Amniotic stem cell (primary cell): Measurements from ENCODE around the gene VWA8.
A peak's percentile ranks its signal among the peaks of the same experiment; 100 is the strongest.
"Not testable (repeated sequence)": the region's sequence is repeated elsewhere in the genome, so short reads cannot be mapped to it uniquely, and the experiment has no call there.

ENCODE experiments used
- DNase-seq: peaks from one replicate; lab custom pipeline; 2025; lab: John Stamatoyannopoulos, UW

Gene VWA8

GRCh38 chr13:41557719-41558118 lies 403.2 kb downstream of the VWA8 start:
- DNase-seq: no peak

DNA sequence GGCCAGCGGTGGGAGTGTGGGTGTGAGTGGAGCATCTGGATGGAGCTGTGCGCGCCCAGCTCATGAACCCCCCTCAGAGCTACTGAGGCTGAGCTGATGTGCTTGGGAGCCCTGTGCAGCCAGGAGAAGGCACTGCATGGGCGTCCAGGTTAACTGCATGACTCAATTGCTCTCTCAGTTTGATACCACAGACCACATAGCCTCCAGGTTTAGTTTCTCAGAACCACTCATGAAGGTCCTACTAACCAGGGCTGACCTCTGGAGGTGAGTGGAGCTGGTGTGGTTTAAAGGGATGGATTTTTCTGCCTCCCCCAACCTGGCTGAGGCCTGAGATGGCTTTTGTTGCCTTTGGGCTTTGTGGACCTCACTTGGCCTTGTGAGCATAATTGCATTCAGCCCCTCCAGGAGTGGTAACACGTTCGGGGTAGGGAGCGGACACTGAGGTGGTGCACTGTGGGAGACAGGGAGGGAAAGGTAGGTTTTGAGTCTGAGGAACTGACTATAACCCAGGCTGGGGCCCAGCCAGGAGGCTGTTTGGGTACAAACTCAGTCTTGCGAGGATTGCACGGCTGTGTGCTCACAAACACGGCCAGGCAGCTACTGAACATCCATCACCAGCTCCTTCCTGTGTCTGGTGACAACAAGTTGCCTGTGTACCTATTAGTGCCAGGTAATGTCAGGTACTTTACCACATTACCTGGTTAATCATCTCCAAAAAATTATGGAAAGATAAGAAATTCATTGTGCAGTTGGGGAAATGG lies 406.1 kb downstream of the VWA8 start:
- DNase-seq: no peak

DNA sequence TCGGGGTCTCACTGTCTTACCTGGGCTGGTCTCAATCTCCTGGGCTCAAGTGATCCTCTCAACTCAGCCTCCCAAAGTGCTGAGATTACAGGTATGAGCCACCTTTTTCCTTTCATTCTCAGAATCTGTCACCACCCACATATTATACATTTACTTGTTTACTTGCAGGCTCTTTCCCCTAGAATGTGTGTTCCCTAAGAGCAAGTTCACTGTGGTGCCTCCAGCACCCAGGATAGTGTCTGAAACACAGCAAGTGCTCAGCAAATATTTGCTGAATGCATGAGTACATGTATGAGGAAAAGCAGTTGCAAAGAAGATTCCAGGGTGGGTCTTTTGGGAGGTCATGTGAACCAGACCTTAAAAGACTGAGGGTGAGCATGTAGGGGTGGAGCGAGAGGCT lies 406.7 kb downstream of the VWA8 start:
- DNase-seq: no peak

DNA sequence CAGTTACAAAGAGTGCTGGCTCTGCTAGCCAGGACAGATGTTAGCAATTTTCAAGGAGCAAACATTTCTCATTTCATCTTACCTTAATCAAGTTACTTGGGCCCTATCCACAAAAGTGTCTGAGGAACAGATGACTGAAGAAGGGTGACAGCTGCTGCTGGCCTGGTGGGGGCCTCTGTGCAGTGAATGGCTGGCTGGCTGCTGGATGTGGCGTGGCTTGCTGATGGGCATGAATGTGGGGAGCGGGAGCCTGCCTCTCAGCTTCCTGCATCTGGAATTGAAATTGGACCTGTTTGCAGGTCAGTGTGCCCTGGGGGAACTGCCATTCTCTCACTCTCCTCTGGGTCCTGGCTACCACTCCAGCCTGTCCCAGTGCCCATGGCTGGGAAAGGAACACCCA lies 408.9 kb downstream of the VWA8 start:
- no peak for DNase-seq

DNA sequence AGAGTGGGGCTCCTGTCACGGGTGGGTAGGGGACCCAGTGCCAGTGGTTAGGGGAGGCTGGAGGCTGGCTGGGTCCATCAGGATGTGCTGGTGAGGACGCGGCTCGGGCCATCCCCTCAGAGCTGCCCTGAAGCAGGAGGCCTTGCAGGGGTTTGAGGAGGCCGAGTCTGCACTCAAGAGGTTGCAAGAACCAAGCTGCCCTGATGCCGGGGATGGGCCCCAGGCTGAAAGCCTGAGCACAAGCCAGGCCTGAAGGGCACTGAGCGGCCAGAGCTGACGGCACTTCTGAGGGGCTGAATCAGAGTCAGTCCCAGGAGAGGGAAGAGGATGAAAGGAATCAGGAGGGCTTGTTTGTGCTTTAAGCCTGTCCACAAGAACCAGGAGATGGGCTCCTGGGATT lies 410.6 kb downstream of the VWA8 start:
- no peak for DNase-seq

DNA sequence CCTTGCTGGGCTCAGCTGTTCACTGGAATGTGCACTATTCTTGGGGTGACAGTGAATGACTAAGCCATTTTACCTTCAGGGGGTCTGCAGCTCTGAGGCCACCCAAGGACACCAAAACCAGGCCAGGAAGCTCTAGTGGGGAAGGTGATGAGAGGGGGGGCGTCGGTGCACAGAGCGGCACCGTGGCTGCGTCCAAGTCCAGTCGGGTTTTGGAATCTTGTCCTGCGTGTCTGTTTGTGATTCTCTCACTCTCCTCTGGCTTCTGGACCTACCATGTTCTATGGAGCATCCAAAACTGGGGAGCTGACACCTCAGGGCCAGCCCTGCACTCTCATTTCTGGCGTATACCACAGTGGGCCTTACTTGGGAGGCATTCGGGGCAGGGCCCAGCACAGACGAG lies 411.4 kb downstream of the VWA8 start:
- DNase-seq: no peak

DNA sequence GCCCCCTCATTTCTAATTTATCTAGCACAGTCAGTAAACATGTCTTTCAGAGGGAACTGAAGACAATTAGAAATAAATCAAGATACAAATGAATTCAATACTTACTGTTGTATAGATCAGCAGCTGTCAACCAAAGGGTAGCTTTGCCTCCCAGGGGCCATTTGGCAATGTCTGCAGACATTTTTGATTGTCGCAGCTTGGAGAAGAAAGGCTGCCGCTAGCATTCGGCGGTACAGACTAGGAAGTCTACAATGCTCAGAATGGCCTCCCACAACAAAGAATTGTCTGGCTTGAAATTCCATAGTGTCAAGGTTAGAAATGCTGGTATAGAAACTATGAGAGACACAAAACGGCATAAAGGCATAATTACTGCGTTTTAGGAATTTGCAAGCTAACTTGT lies 412.0 kb downstream of the VWA8 start:
- DNase-seq: no peak

DNA sequence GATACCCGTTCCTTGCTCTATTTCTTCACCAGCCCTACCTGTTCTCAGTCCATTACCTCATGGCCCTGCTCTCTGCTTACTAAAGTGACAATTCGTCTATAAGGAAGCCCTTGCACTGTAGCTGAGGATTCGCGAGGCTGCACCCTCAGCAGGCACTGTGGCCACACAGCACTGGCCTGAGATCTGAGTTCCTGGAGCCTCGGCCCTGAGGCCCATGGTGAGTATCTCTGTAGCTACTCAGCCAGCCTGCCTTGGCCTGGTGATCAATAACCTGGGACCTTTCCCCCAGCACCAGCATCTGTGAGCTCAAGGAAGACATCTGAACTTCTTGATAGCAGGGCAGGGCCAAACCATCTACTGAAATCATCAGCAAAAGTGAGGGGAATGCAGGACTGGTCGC lies 412.9 kb downstream of the VWA8 start:
- no peak for DNase-seq

GRCh38 chr13:41547251-41548000 lies 413.5 kb downstream of the VWA8 start:
- no peak for DNase-seq

GRCh38 chr13:41546372-41547190 lies 414.3 kb downstream of the VWA8 start:
- DNase-seq: peak; percentile 57

GRCh38 chr13:41545432-41545707 lies 415.5 kb downstream of the VWA8 start:
- no peak for DNase-seq

DNA sequence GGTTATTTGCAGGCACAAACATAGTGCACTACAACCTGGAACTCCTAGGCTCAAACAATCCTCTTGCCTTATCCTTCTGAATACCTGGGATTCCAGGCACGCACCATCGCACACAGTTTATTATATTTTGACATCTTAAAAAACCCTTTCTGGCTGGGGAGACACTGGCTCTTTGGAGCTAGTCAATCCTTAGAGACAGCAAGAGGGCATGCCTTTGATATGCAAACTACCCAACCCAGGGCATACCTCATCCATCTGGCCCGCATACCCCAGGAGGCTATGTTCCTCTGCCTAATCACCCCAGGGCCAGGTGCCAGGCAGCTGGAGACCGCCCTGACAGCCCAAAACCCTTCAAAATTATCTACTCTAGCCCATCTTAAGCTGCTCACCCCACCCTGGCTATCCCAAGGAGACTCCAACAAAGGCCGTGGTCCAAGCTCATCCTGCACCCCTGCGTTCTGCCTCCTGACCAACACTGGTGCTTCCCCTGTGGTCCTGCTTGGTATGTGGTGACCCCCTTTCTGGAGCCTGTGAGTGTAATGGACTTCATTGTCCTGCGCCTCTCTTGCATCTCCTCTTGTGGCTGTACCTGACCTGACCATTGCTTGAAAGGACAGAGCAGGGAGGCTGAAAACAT lies 417.1 kb downstream of the VWA8 start:
- DNase-seq: no peak

DNA sequence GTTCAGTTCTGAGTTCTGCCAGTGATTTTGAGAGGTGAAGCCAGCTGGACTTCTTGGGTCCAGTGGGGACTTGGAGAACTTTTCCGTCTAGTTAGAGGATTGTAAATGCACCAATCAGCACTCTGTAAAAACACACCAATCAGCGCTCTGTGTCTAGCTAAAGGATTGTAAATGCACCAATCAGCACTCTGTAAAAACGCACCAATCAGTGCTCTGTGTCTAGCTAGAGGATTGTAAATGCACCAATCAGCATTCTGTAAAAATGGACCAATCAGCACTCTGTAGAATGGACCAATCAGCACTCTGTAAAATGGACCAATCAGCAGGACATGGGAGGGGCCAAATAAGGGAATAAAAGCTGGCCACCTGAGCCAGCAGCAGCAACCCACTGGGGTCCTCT lies 418.1 kb downstream of the VWA8 start:
- DNase-seq: not testable (repeated sequence)

DNA sequence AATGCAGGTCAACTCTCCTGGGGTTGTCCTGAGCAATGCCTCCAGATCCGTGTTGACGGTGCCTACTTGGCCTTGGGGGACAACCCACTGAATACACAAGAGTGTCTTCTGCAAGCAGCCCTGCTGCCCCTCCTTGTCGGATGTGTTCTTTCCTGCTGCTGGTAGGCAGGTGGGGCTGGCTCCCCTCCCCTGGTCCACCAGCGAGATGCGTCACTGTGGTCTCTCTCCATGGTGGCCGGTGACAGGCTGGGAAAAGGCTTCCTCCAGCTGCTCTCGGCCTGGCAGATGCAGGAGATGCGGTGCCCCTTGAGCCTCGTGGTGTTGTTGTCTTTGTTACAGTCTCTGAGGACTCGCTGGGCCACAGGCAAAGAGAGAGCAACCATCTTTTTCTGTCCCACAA lies 418.6 kb downstream of the VWA8 start:
- DNase-seq: no peak

GRCh38 chr13:41541142-41541938 lies 419.6 kb downstream of the VWA8 start:
- DNase-seq: no peak

- not testable (repeated sequence) for DNase-seq
Measured at GRCh38 chr13:41540240-41540639, 420.7 kb downstream of the VWA8 start.

- no peak for DNase-seq
Measured at GRCh38 chr13:41533266-41534052, 427.4 kb downstream of the VWA8 start.

DNA sequence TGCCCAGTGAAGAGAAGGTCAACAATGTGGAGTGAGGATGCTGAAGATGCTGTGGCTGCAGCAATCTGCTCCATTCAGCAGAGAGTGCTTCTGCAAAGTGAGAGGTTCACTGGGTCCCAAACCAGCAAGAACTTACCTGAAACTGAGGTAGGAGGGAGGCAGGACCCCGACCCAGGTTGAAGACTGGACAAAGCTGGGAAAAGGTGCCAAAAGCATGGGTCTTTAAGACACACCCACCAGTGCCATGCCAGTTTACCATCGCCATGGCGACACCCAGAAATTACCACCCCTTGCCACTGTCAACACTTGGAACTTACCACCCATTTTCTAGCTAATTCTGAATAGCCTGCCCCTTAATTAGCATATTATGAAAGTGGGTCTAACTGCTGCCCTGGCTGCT lies 432.9 kb downstream of the VWA8 start:
- no peak for DNase-seq

DNA sequence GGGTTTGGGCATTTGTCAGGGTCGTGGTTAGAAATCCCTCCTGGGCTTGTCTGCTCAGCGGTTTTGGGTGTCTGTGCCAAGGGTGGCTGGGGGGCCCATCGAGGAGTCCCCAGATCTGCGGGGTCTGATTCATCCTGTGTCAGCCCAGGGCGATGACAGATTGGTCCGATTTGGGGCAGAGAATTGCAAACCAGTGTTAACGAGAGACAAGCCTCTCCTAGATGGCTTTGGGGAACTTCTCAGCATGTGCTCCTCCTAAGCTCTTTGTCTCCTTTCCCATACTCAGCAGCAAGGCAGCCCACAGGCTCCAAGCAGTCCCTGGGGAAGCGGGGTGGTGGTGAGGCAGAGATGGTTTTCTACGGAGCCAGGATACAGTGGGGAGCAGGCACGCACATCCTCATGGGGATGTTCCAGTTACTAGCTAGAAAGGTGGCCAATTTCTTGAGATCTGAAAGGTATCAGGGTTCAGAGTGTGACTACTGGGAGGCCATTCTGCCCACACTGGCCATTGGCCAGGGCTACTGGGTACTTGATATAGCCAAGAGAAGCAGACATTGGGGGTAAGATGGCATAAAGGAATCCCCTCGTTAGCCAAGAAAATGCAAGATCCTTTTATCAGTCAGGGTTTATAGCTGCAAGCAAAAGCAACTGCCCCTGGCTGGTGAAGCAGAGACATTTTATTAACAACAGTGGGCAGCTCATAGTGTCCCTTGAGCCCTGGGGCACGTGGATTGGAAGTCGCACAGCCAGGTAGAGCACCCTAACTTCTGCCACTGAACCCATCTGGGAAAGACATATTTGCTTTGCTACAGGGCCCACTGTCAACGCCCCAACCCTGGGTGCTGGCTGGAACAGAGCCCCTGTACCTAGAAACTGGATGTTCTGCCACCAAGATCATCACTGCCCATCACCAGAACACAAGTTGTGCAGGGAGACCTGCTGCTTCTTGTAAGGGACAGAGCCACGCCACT lies 440.0 kb downstream of the VWA8 start:
- no peak for DNase-seq
